ENCODE measurements around the gene E2F3.

E2F3 gene

GRCh38 chr6:20402342-20403069 lies 827 bp downstream of the E2F3 start:
- peak; percentile 69 for DNase-seq

- peak; percentile 97 for DNase-seq
These were observed 1.5 kb downstream of the E2F3 start for GRCh38 chr6:20403070-20403765.

GRCh38 chr6:20403766-20404640 lies 2.3 kb downstream of the E2F3 start:
- DNase-seq: peak; percentile 85

GRCh38 chr6:20404641-20405032 lies 3.0 kb downstream of the E2F3 start:
- peak; percentile 85 for DNase-seq

- no peak for DNase-seq
These were observed 7.2 kb downstream of the E2F3 start for GRCh38 chr6:20408851-20409250.

GRCh38 chr6:20409427-20409971 lies 7.8 kb downstream of the E2F3 start:
- DNase-seq: peak; percentile 51

GRCh38 chr6:20411544-20411943 lies 9.9 kb downstream of the E2F3 start:
- no peak for DNase-seq

- DNase-seq: no peak
These were observed 10.4 kb downstream of the E2F3 start for GRCh38 chr6:20411953-20412681.

- DNase-seq: no peak
These were observed 11.0 kb downstream of the E2F3 start for GRCh38 chr6:20412682-20413073.

GRCh38 chr6:20413826-20414225 lies 12.1 kb downstream of the E2F3 start:
- DNase-seq: no peak

- DNase-seq: no peak
These were observed 13.0 kb downstream of the E2F3 start for GRCh38 chr6:20414711-20415110.

- DNase-seq: no peak
These were observed 13.6 kb downstream of the E2F3 start for GRCh38 chr6:20415304-20415703.

GRCh38 chr6:20415712-20416454 lies 14.2 kb downstream of the E2F3 start:
- no peak for DNase-seq

- no peak for DNase-seq
These were observed 15.1 kb downstream of the E2F3 start for GRCh38 chr6:20416567-20417345.

GRCh38 chr6:20417819-20418218 lies 16.1 kb downstream of the E2F3 start:
- no peak for DNase-seq

- no peak for DNase-seq
These were observed 24.8 kb downstream of the E2F3 start for GRCh38 chr6:20426177-20427082.

GRCh38 chr6:20427856-20428255 lies 26.2 kb downstream of the E2F3 start:
- no peak for DNase-seq

GRCh38 chr6:20432692-20433091 lies 31.0 kb downstream of the E2F3 start:
- no peak for DNase-seq

- no peak for DNase-seq
These were observed 31.6 kb downstream of the E2F3 start for GRCh38 chr6:20433321-20433720.

- no peak for DNase-seq
These were observed 32.2 kb downstream of the E2F3 start for GRCh38 chr6:20433929-20434328.
